Type B pancreatic cell (in vitro differentiated cells): Measurements from ENCODE around the gene ARF3. TPM values are rescaled to one million over a fixed set of nuclear protein-coding genes. Genes with fewer than 3 reads are reported as not detected.

Experiments used
- DNase-seq: peaks from one replicate; pipeline ENCODE4 v3.0.0; 2021; ENCODE audit warnings: mixed read lengths; ENCODE audit not compliant: unreplicated experiment; ENCODE audit errors: extremely low spot score
- H3K27ac Mint-ChIP-seq: 2 replicates; pipeline ENCODE4 v1.8.0; 2021; ENCODE audit warnings: mild to moderate bottlenecking, mixed read lengths
- H3K27me3 Mint-ChIP-seq: 2 replicates; pipeline ENCODE4 v1.8.0; 2021; ENCODE audit warnings: mixed read lengths
- H3K36me3 Mint-ChIP-seq: 2 replicates; pipeline ENCODE4 v1.8.0; 2021; ENCODE audit warnings: mixed read lengths
- H3K4me1 Mint-ChIP-seq: one replicate; pipeline ENCODE4 v1.8.0; 2021; ENCODE audit warnings: mixed read lengths; ENCODE audit not compliant: unreplicated experiment
- H3K4me3 Mint-ChIP-seq: 2 replicates; pipeline ENCODE4 v1.8.0; 2021; ENCODE audit warnings: mild to moderate bottlenecking, mixed read lengths
- H3K9me3 Mint-ChIP-seq: 2 replicates; pipeline ENCODE4 v1.8.0; 2021; ENCODE audit warnings: mixed read lengths
- total RNA-seq: library from RNA; stranded (reverse); gene quantifications from 2 replicates; pipeline ENCODE4 v1.2.1, GENCODE V29; 2021; ENCODE audit warnings: low replicate concordance
- TF ChIP-seq, protein P1 (sequence below): fragments of 200-600 bp; sonication (generic); conservative IDR thresholded peaks from 2 replicates; pipeline ENCODE4 v1.5.0; 2021; ENCODE audit warnings: antibody characterized with exemption, mild to moderate bottlenecking

Gene ARF3
- total RNA-seq, 1 donor from 2014 or later = 161 TPM

DNA sequence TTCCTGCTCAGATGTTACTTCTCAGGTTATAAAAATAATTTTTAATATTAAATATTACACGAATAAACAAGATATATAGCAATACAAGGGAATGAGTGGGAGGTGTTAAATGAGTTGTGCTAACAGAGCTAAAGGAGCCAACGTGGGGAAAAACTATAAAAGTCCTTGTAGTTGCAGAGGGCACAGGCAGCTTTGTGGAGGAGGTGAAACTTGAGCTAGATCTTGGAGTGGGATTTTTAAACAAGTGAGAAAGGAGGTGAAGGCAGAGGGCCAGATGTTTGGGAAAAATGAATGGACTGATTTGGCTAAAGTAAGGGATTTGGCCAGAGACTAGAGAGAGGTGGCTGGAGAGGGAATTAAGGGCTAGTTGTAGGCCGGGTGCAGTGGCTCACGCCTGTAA is 26.8 kb downstream of the ARF3 start:
- Mint-ChIP-seq H3K4me1 (no peaks in the 10 kb centered on the region), H3K4me3 (no peak overlapping the region), H3K36me3 (peaks cover 27% of the 10 kb centered on the region), H3K27me3 (no peaks in the 10 kb centered on the region), H3K27ac (no peak overlapping the region), H3K9me3 (no peaks in the 10 kb centered on the region)
- DNase-seq = no peak
- TF ChIP-seq, protein P1, sequence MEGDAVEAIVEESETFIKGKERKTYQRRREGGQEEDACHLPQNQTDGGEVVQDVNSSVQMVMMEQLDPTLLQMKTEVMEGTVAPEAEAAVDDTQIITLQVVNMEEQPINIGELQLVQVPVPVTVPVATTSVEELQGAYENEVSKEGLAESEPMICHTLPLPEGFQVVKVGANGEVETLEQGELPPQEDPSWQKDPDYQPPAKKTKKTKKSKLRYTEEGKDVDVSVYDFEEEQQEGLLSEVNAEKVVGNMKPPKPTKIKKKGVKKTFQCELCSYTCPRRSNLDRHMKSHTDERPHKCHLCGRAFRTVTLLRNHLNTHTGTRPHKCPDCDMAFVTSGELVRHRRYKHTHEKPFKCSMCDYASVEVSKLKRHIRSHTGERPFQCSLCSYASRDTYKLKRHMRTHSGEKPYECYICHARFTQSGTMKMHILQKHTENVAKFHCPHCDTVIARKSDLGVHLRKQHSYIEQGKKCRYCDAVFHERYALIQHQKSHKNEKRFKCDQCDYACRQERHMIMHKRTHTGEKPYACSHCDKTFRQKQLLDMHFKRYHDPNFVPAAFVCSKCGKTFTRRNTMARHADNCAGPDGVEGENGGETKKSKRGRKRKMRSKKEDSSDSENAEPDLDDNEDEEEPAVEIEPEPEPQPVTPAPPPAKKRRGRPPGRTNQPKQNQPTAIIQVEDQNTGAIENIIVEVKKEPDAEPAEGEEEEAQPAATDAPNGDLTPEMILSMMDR = no peak

DNA sequence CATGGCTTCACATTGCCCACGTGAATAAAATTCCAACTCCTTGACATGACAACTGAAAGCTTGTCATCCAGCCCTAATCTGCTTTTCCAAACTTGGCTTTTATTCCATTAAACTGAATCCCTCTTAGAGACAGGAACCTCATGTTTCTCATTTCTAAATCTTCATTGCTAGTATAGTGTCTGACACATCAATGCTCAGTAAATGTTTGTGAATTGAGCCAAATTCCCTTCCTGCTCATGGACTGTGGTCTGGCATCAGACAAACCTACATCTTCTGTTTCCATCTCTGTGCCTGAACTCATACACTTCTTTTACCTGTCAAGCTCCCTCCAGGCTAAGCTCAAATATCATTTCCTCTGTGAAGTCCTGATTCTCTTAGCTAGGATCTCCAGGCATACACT is 27.7 kb downstream of the ARF3 start:
- no peak for DNase-seq
- Mint-ChIP-seq H3K27me3 (no peaks in the 10 kb centered on the region), H3K9me3 (no peaks in the 10 kb centered on the region), H3K4me1 (no peaks in the 10 kb centered on the region), H3K4me3 (no peak overlapping the region), H3K27ac (no peak overlapping the region), H3K36me3 (peaks cover 23% of the 10 kb centered on the region)
- TF ChIP-seq, protein P1 = no peak

DNA sequence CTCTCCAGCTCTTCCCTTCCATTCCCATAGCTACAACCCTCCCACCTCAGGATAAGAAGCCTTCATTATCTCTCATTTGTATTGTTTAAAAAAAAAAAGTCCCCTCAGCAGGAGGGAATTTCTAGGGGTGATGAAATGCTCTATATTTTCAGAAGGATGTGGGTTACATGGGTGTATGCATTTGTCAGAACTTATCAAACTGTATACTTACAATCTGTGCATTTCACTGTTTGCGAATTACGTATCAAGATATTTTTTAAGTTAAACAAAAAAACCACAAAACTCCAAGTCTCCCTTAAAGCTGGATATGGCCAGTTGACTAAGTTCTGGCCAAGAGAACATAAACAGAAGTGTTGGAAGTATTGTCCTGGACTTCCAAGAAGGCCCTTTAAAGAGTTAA is 30.0 kb downstream of the ARF3 start:
- peaks cover 20% of the 10 kb centered on the region for H3K36me3 Mint-ChIP-seq
- no peaks in the 10 kb centered on the region for H3K27me3 Mint-ChIP-seq
- DNase-seq = no peak
- TF ChIP-seq, protein P1 = no peak
- peaks cover 7% of the 10 kb centered on the region for H3K4me1 Mint-ChIP-seq
- H3K27ac Mint-ChIP-seq = no peak overlapping the region
- H3K9me3 Mint-ChIP-seq = no peaks in the 10 kb centered on the region
- peak overlapping the region; percentile 16 for H3K4me3 Mint-ChIP-seq

DNA sequence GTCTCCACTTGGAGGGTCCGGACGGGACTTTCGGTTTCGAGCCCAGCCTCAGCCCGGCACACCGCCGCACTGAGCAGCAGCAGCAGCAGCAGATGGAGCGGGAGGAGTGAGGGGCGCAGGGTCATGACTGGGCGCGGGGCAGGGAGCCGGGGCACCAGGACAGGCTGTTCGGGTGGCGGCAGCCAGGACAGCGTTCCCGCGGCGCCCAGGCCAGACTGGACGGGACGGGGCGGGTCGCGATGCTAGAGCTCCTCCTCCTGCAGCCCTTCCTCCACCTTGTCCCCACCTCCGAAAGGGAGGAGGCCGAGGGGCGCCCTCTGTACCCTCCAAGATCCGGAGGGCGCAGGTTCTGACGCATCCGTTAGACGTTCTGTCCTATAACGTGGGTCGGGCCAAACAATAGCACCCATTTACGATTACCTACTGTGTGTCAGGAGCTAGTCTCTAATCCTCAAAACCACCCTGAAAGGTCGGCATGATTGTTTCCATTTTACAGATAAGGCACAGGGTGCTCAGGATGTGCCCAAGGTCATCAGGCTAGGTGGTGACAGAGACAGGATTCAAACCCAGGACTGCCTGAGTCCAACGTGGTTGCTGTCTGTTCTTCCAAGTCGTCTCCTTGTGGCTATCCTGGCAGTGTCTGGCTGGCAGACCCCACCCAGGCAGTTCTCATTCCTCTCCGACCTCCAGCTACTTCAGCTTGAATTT is 31.8 kb downstream of the ARF3 start, which contains the start of gene FKBP11:
TSS of gene FKBP11 (minus strand) at position 189 of the 708 bp plus-strand sequence. CDS start at position 125, 64 bp downstream.
- TF ChIP-seq, protein P1 = no peak
- Mint-ChIP-seq H3K27ac (peak within 1 kb of the TSS; percentile 78), H3K27me3 (no peaks in the 10 kb centered on the region), H3K4me3 (peak within 1 kb of the TSS; percentile 91), H3K36me3 (peaks cover 18% of the 10 kb centered on the region), H3K4me1 (peaks cover 7% of the 10 kb centered on the region), H3K9me3 (no peaks in the 10 kb centered on the region)
- DNase-seq = no peak

DNA sequence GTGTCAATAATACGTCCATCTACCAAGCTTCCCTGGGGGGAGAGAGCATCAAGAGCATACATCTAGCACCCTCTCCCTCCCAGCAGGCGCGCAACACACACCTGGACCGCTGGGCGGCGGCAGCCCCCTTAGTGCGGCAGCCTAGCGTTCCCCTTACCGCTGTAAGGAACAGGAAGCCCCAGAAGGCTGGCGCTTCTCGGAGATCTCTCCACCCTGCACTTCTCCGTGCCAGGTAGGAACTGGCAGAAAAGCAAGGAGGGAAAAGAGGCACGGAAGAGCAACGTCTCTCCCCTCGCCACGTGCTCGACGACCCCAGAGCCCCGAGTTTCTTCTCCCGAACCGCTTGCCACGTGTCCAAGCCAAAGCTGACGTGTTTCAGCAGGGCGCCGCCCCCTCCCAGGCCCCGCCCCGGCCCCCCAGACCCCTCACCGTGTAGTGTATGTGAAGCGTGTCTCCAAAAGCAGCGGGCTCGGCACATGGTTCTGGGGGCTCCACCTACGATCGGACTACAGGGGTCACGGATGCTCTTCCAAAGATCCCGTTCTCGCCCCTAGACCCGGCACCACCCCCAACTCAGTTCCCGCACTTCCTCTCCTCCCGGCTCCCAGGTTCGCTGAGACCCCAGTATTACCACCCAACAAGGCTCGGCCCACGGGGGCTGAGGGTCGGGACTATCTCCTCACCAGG is 32.5 kb downstream of the ARF3 start:
- Mint-ChIP-seq H3K27me3 (no peaks in the 10 kb centered on the region), H3K4me1 (peaks cover 7% of the 10 kb centered on the region), H3K27ac (peak overlapping the region; percentile 78), H3K9me3 (no peaks in the 10 kb centered on the region), H3K36me3 (peaks cover 13% of the 10 kb centered on the region), H3K4me3 (peak overlapping the region; percentile 91)
- TF ChIP-seq, protein P1 = peak; percentile 71
- DNase-seq = peak; percentile 72
